HCT116 (cell line): ENCODE measurements around the gene VWF. TPM values are rescaled to one million over a fixed set of nuclear protein-coding genes. Genes with fewer than 3 reads are reported as not detected.

Experiments
- ATAC-seq: fragments of 200-7000 bp; cut with Tn5 transposase; 2 replicates; pipeline ENCODE4 v1.9.1; 2020; ENCODE audit warnings: mild to moderate bottlenecking, moderate library complexity
- BruUV-seq: library from RNA; stranded (reverse); fragments of 400-500 nt; replicated peaks from 2 replicates; lab custom pipeline; 2021; lab: Mats Ljungman, UMichigan
- CTCF ChIA-PET: fragments of 300-600 bp; sonication (Branson Sonifier 250); formaldehyde crosslinking; loops from one replicate; lab custom pipeline; 2021; ENCODE audit warnings: antibody characterized with exemption; lab: Charles Lee
- POLR2A ChIA-PET: fragments of 300-600, 350-600 bp; sonication (Branson Sonifier 250); formaldehyde crosslinking; loops from one replicate; lab custom pipeline; 2021; ENCODE audit warnings: antibody characterized with exemption; lab: Charles Lee
- RAD21 ChIA-PET, 2 experiments: fragments of 300-600 bp; sonication (Branson Sonifier 250); formaldehyde crosslinking; loops; one replicate each; lab custom pipeline; 2023; ENCODE audit warnings: low total read pairs in 2 of 2; ENCODE audit not compliant: uncharacterized antibody in 2 of 2, unreplicated experiment in 2 of 2, low non-redundant PET in 1 of 2; lab: Charles Lee
- DNase-seq: peaks from one replicate; pipeline ENCODE4 v3.0.0-alpha.2; 2010; ENCODE audit warnings: low read depth, low spot score
- H2AFZ ChIP-seq: fragments of 200-600 bp; shearing (Covaris generic), sonication (generic); 2 replicates; pipeline ENCODE4 v1.6.1; 2017; ENCODE audit warnings: low read depth, mixed run types, mixed read lengths, antibody characterized with exemption, low read length; ENCODE audit not compliant: poor library complexity, severe bottlenecking
- H3K27ac ChIP-seq: 2 replicates; pipeline ENCODE4 v1.5.1; 2012; ENCODE audit warnings: low read depth, low read length
- H3K27me3 ChIP-seq: fragments of 200-600 bp; sonication (generic); 2 replicates; pipeline ENCODE4 v1.6.1; 2016; ENCODE audit warnings: mixed run types, low read length, mixed read lengths; ENCODE audit not compliant: insufficient read depth
- H3K36me3 ChIP-seq, 2 experiments: fragments of 200-500 bp in 1 of 2; fragments of 200-600 bp in 1 of 2; sonication (Bioruptor generic) in 1 of 2; sonication (generic) in 1 of 2; 2 replicates each; pipeline versions ENCODE4 v1.5.1 to v1.6.1; 2014 to 2016; ENCODE audit warnings: low read length in 2 of 2, inconsistent platforms in 1 of 2, mixed read lengths in 1 of 2, mixed run types in 1 of 2; ENCODE audit not compliant: insufficient read depth in 2 of 2, control insufficient read depth in 1 of 2
- H3K4me1 ChIP-seq, 2 experiments: fragments of 200-600 bp in 1 of 2; sonication (generic) in 1 of 2; 2 replicates each; pipeline versions ENCODE4 v1.5.1 to v1.6.1; 2012 to 2017; ENCODE audit warnings: low read length in 2 of 2, inconsistent platforms in 1 of 2, mild to moderate bottlenecking in 1 of 2, mixed read lengths in 1 of 2, mixed run types in 1 of 2, moderate library complexity in 1 of 2; ENCODE audit not compliant: insufficient read depth in 2 of 2, control insufficient read depth in 1 of 2
- H3K4me2 ChIP-seq: fragments of 200-600 bp; sonication (generic); 2 replicates; pipeline ENCODE4 v1.6.1; 2017; ENCODE audit warnings: mixed run types, low read length, mixed read lengths
- H3K4me3 ChIP-seq, 2 experiments: fragments of 200-600 bp in 1 of 2; sonication (generic) in 1 of 2; replicated peaks in 1 of 2; 2 replicates each; pipeline ENCODE4 v1.5.1; 2011 to 2016; ENCODE audit warnings: low read length in 2 of 2, control low read depth in 1 of 2, low read depth in 1 of 2, mild to moderate bottlenecking in 1 of 2, mixed read lengths in 1 of 2, mixed run types in 1 of 2
- H3K79me2 ChIP-seq: fragments of 200-600 bp; sonication (generic); 2 replicates; pipeline ENCODE4 v1.6.1; 2017; ENCODE audit warnings: mild to moderate bottlenecking, mixed run types, low read length, moderate library complexity, mixed read lengths; ENCODE audit not compliant: insufficient read depth
- H3K9ac ChIP-seq: fragments of 200-600 bp; sonication (generic); 2 replicates; pipeline ENCODE4 v1.6.1; 2016; ENCODE audit warnings: low read length, mixed read lengths
- H3K9me2 ChIP-seq: fragments of 200-600 bp; sonication (generic), shearing (Covaris generic); 2 replicates; pipeline ENCODE4 v1.6.1; 2017; ENCODE audit warnings: mixed run types, mild to moderate bottlenecking, moderate library complexity; ENCODE audit not compliant: insufficient read depth
- H3K9me3 ChIP-seq, 2 experiments: fragments of 200-500 bp in 1 of 2; fragments of 200-600 bp in 1 of 2; sonication (Bioruptor generic) in 1 of 2; sonication (generic) in 1 of 2; 2 replicates each; pipeline ENCODE4 v1.6.1; 2014 to 2017; ENCODE audit warnings: low read length in 2 of 2, mixed read lengths in 2 of 2, inconsistent platforms in 1 of 2, low read depth in 1 of 2, mild to moderate bottlenecking in 1 of 2, mixed run types in 1 of 2, moderate library complexity in 1 of 2; ENCODE audit not compliant: control insufficient read depth in 1 of 2, insufficient read depth in 1 of 2
- H4K20me1 ChIP-seq: fragments of 200-600 bp; sonication (generic), shearing (Covaris generic); 2 replicates; pipeline ENCODE4 v1.6.1; 2017; ENCODE audit warnings: mixed run types, mild to moderate bottlenecking, moderate library complexity; ENCODE audit not compliant: insufficient read depth
- ATF3 ChIP-seq: IDR thresholded peaks from 2 replicates; pipeline ENCODE4 v1.6.1; 2012
- CBX3 ChIP-seq: IDR thresholded peaks from 2 replicates; pipeline ENCODE4 v1.6.1; 2012; ENCODE audit warnings: low read depth
- CEBPB ChIP-seq: IDR thresholded peaks from 2 replicates; pipeline ENCODE4 v1.6.1; 2012; ENCODE audit warnings: low read depth
- CTCF ChIP-seq, 3 experiments: fragments of 200-600 bp in 1 of 3; sonication (generic) in 1 of 3; IDR thresholded peaks in 2 of 3; conservative IDR thresholded peaks in 1 of 3; 2 replicates each; pipeline ENCODE4 v1.5.1; 2012 to 2017; ENCODE audit warnings: low read depth in 2 of 3, low read length in 2 of 3, antibody characterized with exemption in 1 of 3, borderline replicate concordance in 1 of 3, control low read depth in 1 of 3, mild to moderate bottlenecking in 1 of 3, mixed read lengths in 1 of 3, mixed run types in 1 of 3, moderate library complexity in 1 of 3; ENCODE audit not compliant: insufficient read depth in 1 of 3
- ELF1 ChIP-seq: IDR thresholded peaks from 2 replicates; pipeline ENCODE4 v1.6.1; 2012; ENCODE audit warnings: low read depth, borderline replicate concordance
- EZH2 ChIP-seq: fragments of 200-600 bp; sonication (generic); IDR thresholded peaks from 2 replicates; pipeline ENCODE4 v1.6.1; 2017; ENCODE audit warnings: antibody characterized with exemption, mixed run types
- EZH2phosphoT487 ChIP-seq: fragments of 200-600 bp; IDR thresholded peaks from 2 replicates; pipeline ENCODE4 v1.6.1; 2018; ENCODE audit warnings: antibody characterized with exemption, borderline replicate concordance
- FOSL1 ChIP-seq: IDR thresholded peaks from 2 replicates; pipeline ENCODE4 v1.6.1; 2012; ENCODE audit warnings: low read depth
- JUND ChIP-seq: IDR thresholded peaks from 2 replicates; pipeline ENCODE4 v1.6.1; 2012
- MAX ChIP-seq: IDR thresholded peaks from 2 replicates; pipeline ENCODE4 v1.6.1; 2012
- POLR2A ChIP-seq: IDR thresholded peaks from 2 replicates; pipeline ENCODE4 v1.7.0; 2011; ENCODE audit warnings: borderline replicate concordance; ENCODE audit not compliant: insufficient read depth, insufficient read length; ENCODE audit errors: extremely low read depth
- RAD21 ChIP-seq: IDR thresholded peaks from 2 replicates; pipeline ENCODE4 v1.6.1; 2012; ENCODE audit warnings: low read depth, mild to moderate bottlenecking
- SIN3A ChIP-seq: IDR thresholded peaks from 2 replicates; pipeline ENCODE4 v1.6.1; 2012; ENCODE audit warnings: low read depth
- SP1 ChIP-seq: IDR thresholded peaks from 2 replicates; pipeline ENCODE4 v1.6.1; 2012; ENCODE audit warnings: low read depth
- ZNF274 ChIP-seq: fragments of 200-500 bp; sonication (Bioruptor generic); IDR thresholded peaks from 2 replicates; pipeline ENCODE4 v1.6.1; 2014; ENCODE audit warnings: mild to moderate bottlenecking, low read depth, low read length, inconsistent platforms
- intact Hi-C: fragments of 100-400 bp; cut with micrococcal nuclease; formaldehyde crosslinking; loops from 2 replicates; pipeline ENCODE4 v1.10.0; 2022
- total RNA-seq: library from RNA; stranded (reverse); gene quantifications from one replicate; pipeline ENCODE4 v1.2.1, GENCODE V29; 2021; ENCODE audit not compliant: unreplicated experiment

The VWF gene
- total RNA-seq, 1 experiment from 2014 or later = 0.57 TPM

GRCh38 chr12:6069437-6070093, 54.9 kb downstream of the VWF start:
- peak overlapping the region; percentile 24 for H2AFZ ChIP-seq
- ATAC-seq (no peak), DNase-seq (no peak)
- H3K4me2 ChIP-seq = peak overlapping the region; percentile 60
- H3K9ac ChIP-seq = no peak overlapping the region
- BruUV-seq = no TSS peak
- H3K27ac ChIP-seq = no peak overlapping the region
- intact Hi-C loops = no loop called here
- H3K9me3 ChIP-seq = no peaks in the 10 kb centered on the region
- ChIA-PET POLR2A (interaction anchor here (1.3 kb wide), 2 partner anchors 15 to 23 kb away, joined by 4 to 5 read pairs; no protein-coding TSS in a partner anchor), CTCF (interaction anchor here (0.7 to 2.8 kb wide), 5 partner anchors 81 to 217 kb away, joined by 3 to 22 read pairs (median 5); no protein-coding TSS in a partner anchor), RAD21 (no interaction called here)
- H3K9me2 ChIP-seq = no peaks in the 10 kb centered on the region
- H4K20me1 ChIP-seq = no peaks in the 10 kb centered on the region
- H3K4me3 ChIP-seq = no peak overlapping the region
- H3K27me3 ChIP-seq = no peaks in the 10 kb centered on the region
- peaks cover 8 to 33% of the 10 kb centered on the region in 2 experiments; a peak in 3 of 4 replicates for H3K4me1 ChIP-seq
- H3K79me2 ChIP-seq = no peaks in the 10 kb centered on the region
- no peak for TF ChIP-seq FOSL1
- no peak for TF ChIP-seq CEBPB
- no peak for TF ChIP-seq POLR2A
- TF ChIP-seq MAX = no peak
- no peaks in the 10 kb centered on the region for H3K36me3 ChIP-seq

GRCh38 chr12:6068227-6068626, 56.2 kb downstream of the VWF start:
- intact Hi-C loops = no loop called here
- Histone ChIP-seq H2AFZ (no peak overlapping the region), H3K4me2 (no peak overlapping the region), H3K79me2 (no peaks in the 10 kb centered on the region), H3K27ac (no peak overlapping the region), H4K20me1 (no peaks in the 10 kb centered on the region), H3K36me3 (no peaks in the 10 kb centered on the region), H3K4me3 (no peak overlapping the region), H3K9me3 (no peaks in the 10 kb centered on the region), H3K9ac (no peak overlapping the region), H3K4me1 (peaks cover 8 to 37% of the 10 kb centered on the region in 2 experiments; a peak in 3 of 4 replicates), H3K27me3 (no peaks in the 10 kb centered on the region), H3K9me2 (no peaks in the 10 kb centered on the region)
- ChIA-PET RAD21 (interaction anchor here (1.2 to 1.5 kb wide), 3 partner anchors 25 to 217 kb away, joined by 3 to 6 read pairs (median 5); no protein-coding TSS in a partner anchor), CTCF (interaction anchor here (0.7 to 5.4 kb wide), 7 partner anchors 9 to 397 kb away, joined by 3 to 62 read pairs (median 8); no protein-coding TSS in a partner anchor), POLR2A (interaction anchor here (1.0 to 1.8 kb wide), 5 partner anchors 16 to 209 kb away, joined by 3 to 9 read pairs (median 4); no protein-coding TSS in a partner anchor)
- no peak for ATAC-seq
- BruUV-seq = no TSS peak
- no peak for DNase-seq
- TF ChIP-seq JUND = no peak
- TF ChIP-seq POLR2A = no peak
- TF ChIP-seq CBX3 = no peak
- no peak for TF ChIP-seq EZH2
- no peak for TF ChIP-seq ELF1
- no peak for TF ChIP-seq SP1
- TF ChIP-seq EZH2phosphoT487 = no peak
- no peak for TF ChIP-seq ZNF274
- no peak for TF ChIP-seq RAD21
- TF ChIP-seq ATF3 = no peak
- TF ChIP-seq MAX = no peak
- no peak for TF ChIP-seq CEBPB
- TF ChIP-seq CTCF (IDR thresholded peaks at IDR 0.05 in 2 of 3, conservative IDR thresholded peaks at IDR 0.05 in 1 of 3; ENCODE audit: borderline replicate concordance in 1 of 3, insufficient read depth in 1 of 3, low read depth in 2 of 3, low read length in 2 of 3) = no peak
- no peak for TF ChIP-seq FOSL1
- no peak for TF ChIP-seq SIN3A
